ENCODE data around the gene ATP10A.

ATP10A gene

GRCh38 chr15:25710184-25710583 is 152.9 kb downstream of the ATP10A start:
- Mint-ChIP-seq H3K4me1 (no peaks in the 10 kb centered on the region), H3K9me3 (no peaks in the 10 kb centered on the region), H3K36me3 (ENCODE audit: low read depth) (peaks cover 2% of the 10 kb centered on the region), H3K27ac (no peak overlapping the region), H3K27me3 (no peaks in the 10 kb centered on the region), H3K4me3 (no peak overlapping the region)
- peak; percentile 62 for DNase-seq
- ATAC-seq: peak; percentile 52

- peaks cover 4% of the 10 kb centered on the region for H3K36me3 Mint-ChIP-seq (ENCODE audit: low read depth)
- H3K4me3 Mint-ChIP-seq: no peak overlapping the region
- H3K27ac Mint-ChIP-seq: no peak overlapping the region
- no peak for DNase-seq
- no peaks in the 10 kb centered on the region for H3K27me3 Mint-ChIP-seq
- no peaks in the 10 kb centered on the region for H3K4me1 Mint-ChIP-seq
- no peak for ATAC-seq
- no peaks in the 10 kb centered on the region for H3K9me3 Mint-ChIP-seq
These were observed 153.5 kb downstream of the ATP10A start for GRCh38 chr15:25709437-25710159.

- DNase-seq (no peak), ATAC-seq (no peak)
- Mint-ChIP-seq H3K36me3 (ENCODE audit: low read depth) (peaks cover 4% of the 10 kb centered on the region), H3K4me1 (no peaks in the 10 kb centered on the region), H3K27ac (no peak overlapping the region), H3K4me3 (no peak overlapping the region), H3K9me3 (no peaks in the 10 kb centered on the region), H3K27me3 (no peaks in the 10 kb centered on the region)
These were observed 154.7 kb downstream of the ATP10A start for GRCh38 chr15:25708391-25708790.

GRCh38 chr15:25707656-25708365 is 155.3 kb downstream of the ATP10A start:
- Mint-ChIP-seq H3K4me3 (no peak overlapping the region), H3K36me3 (ENCODE audit: low read depth) (peaks cover 2% of the 10 kb centered on the region), H3K4me1 (no peaks in the 10 kb centered on the region), H3K9me3 (no peaks in the 10 kb centered on the region), H3K27ac (no peak overlapping the region), H3K27me3 (no peaks in the 10 kb centered on the region)
- ATAC-seq (no peak), DNase-seq (no peak)

- DNase-seq (no peak), ATAC-seq (no peak)
- no peak overlapping the region for H3K27ac Mint-ChIP-seq
- no peaks in the 10 kb centered on the region for H3K4me1 Mint-ChIP-seq
- no peak overlapping the region for H3K4me3 Mint-ChIP-seq
- H3K9me3 Mint-ChIP-seq: no peaks in the 10 kb centered on the region
- H3K27me3 Mint-ChIP-seq: no peaks in the 10 kb centered on the region
- peaks cover 8% of the 10 kb centered on the region for H3K36me3 Mint-ChIP-seq (ENCODE audit: low read depth)
These were observed 156.8 kb downstream of the ATP10A start for GRCh38 chr15:25706176-25706955.

GRCh38 chr15:25705433-25706115 is 157.6 kb downstream of the ATP10A start:
- H3K4me1 Mint-ChIP-seq: no peaks in the 10 kb centered on the region
- no peak for DNase-seq
- peaks cover 10% of the 10 kb centered on the region for H3K36me3 Mint-ChIP-seq (ENCODE audit: low read depth)
- no peak overlapping the region for H3K27ac Mint-ChIP-seq
- no peaks in the 10 kb centered on the region for H3K9me3 Mint-ChIP-seq
- H3K27me3 Mint-ChIP-seq: no peaks in the 10 kb centered on the region
- H3K4me3 Mint-ChIP-seq: no peak overlapping the region
- no peak for ATAC-seq

GRCh38 chr15:25703726-25704125 is 159.4 kb downstream of the ATP10A start:
- DNase-seq (no peak), ATAC-seq (no peak)
- Mint-ChIP-seq H3K4me1 (no peaks in the 10 kb centered on the region), H3K9me3 (no peaks in the 10 kb centered on the region), H3K27ac (no peak overlapping the region), H3K36me3 (ENCODE audit: low read depth) (peaks cover 18% of the 10 kb centered on the region), H3K27me3 (no peaks in the 10 kb centered on the region), H3K4me3 (no peak overlapping the region)

- no peaks in the 10 kb centered on the region for H3K4me1 Mint-ChIP-seq
- H3K9me3 Mint-ChIP-seq: no peaks in the 10 kb centered on the region
- H3K4me3 Mint-ChIP-seq: no peak overlapping the region
- no peak overlapping the region for H3K27ac Mint-ChIP-seq
- H3K36me3 Mint-ChIP-seq (ENCODE audit: low read depth): peaks cover 24% of the 10 kb centered on the region
- no peaks in the 10 kb centered on the region for H3K27me3 Mint-ChIP-seq
- ATAC-seq: no peak
- no peak for DNase-seq
These were observed 161.2 kb downstream of the ATP10A start for GRCh38 chr15:25701721-25702465.

GRCh38 chr15:25700916-25701315 is 162.2 kb downstream of the ATP10A start:
- no peak for DNase-seq
- ATAC-seq: no peak
- no peak overlapping the region for H3K27ac Mint-ChIP-seq
- H3K27me3 Mint-ChIP-seq: no peaks in the 10 kb centered on the region
- no peaks in the 10 kb centered on the region for H3K9me3 Mint-ChIP-seq
- no peak overlapping the region for H3K4me3 Mint-ChIP-seq
- H3K4me1 Mint-ChIP-seq: no peaks in the 10 kb centered on the region
- H3K36me3 Mint-ChIP-seq (ENCODE audit: low read depth): peaks cover 27% of the 10 kb centered on the region

GRCh38 chr15:25697586-25697985 is 165.5 kb downstream of the ATP10A start:
- Mint-ChIP-seq H3K27me3 (no peaks in the 10 kb centered on the region), H3K27ac (no peak overlapping the region), H3K9me3 (no peaks in the 10 kb centered on the region), H3K4me3 (no peak overlapping the region), H3K4me1 (no peaks in the 10 kb centered on the region), H3K36me3 (ENCODE audit: low read depth) (peaks cover 33% of the 10 kb centered on the region)
- DNase-seq (no peak), ATAC-seq (no peak)

- no peak for ATAC-seq
- no peak for DNase-seq
- Mint-ChIP-seq H3K27me3 (no peaks in the 10 kb centered on the region), H3K36me3 (ENCODE audit: low read depth) (peaks cover 33% of the 10 kb centered on the region), H3K27ac (no peak overlapping the region), H3K4me3 (no peak overlapping the region), H3K4me1 (no peaks in the 10 kb centered on the region), H3K9me3 (no peaks in the 10 kb centered on the region)
These were observed 167.0 kb downstream of the ATP10A start for GRCh38 chr15:25695875-25696760.

- no peak for ATAC-seq
- Mint-ChIP-seq H3K27me3 (no peaks in the 10 kb centered on the region), H3K4me3 (no peak overlapping the region), H3K27ac (no peak overlapping the region), H3K9me3 (no peaks in the 10 kb centered on the region), H3K4me1 (no peaks in the 10 kb centered on the region), H3K36me3 (ENCODE audit: low read depth) (peaks cover 28% of the 10 kb centered on the region)
- no peak for DNase-seq
These were observed 168.3 kb downstream of the ATP10A start for GRCh38 chr15:25694823-25695312.

- peaks cover 33% of the 10 kb centered on the region for H3K36me3 Mint-ChIP-seq (ENCODE audit: low read depth)
- H3K27me3 Mint-ChIP-seq: no peaks in the 10 kb centered on the region
- no peak for ATAC-seq
- no peaks in the 10 kb centered on the region for H3K4me1 Mint-ChIP-seq
- DNase-seq: no peak
- H3K9me3 Mint-ChIP-seq: no peaks in the 10 kb centered on the region
- H3K27ac Mint-ChIP-seq: no peak overlapping the region
- no peak overlapping the region for H3K4me3 Mint-ChIP-seq
These were observed 168.9 kb downstream of the ATP10A start for GRCh38 chr15:25694239-25694584.
